NCI-H1048 (cell line): ENCODE data around the gene TRIML1.

Source experiments
- DNase-seq: peaks from one replicate; lab custom pipeline; 2025; lab: John Stamatoyannopoulos, UW

TRIML1 gene, protein sequence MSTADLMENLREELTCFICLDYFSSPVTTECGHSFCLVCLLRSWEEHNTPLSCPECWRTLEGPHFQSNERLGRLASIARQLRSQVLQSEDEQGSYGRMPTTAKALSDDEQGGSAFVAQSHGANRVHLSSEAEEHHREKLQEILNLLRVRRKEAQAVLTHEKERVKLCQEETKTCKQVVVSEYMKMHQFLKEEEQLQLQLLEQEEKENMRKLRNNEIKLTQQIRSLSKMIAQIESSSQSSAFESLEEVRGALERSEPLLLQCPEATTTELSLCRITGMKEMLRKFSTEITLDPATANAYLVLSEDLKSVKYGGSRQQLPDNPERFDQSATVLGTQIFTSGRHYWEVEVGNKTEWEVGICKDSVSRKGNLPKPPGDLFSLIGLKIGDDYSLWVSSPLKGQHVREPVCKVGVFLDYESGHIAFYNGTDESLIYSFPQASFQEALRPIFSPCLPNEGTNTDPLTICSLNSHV

DNA sequence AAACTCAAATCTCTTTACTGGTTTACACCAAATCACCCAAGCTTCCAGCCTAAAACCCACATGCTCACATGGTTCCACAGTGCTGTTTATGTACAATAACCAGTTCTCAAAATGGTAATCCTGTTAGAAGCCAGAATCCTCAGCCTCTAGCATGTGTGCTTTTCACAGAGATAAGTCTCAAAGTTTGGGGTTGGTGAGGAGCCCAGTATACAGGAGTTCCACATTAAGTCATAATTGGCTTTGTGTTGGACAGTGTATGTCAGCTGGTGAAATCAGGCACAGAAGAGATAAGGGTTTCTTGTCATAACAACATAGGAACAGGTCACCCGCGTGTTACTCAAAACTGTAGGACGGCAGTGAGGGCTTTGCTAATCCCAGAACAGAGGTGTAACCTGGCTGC lies at the start of gene TRIML1:
TSS of gene TRIML1 (plus strand) at position 301 of the 400 bp plus-strand sequence. CDS start 118 bp downstream, outside the sequence.
- DNase-seq, result no peak

DNA sequence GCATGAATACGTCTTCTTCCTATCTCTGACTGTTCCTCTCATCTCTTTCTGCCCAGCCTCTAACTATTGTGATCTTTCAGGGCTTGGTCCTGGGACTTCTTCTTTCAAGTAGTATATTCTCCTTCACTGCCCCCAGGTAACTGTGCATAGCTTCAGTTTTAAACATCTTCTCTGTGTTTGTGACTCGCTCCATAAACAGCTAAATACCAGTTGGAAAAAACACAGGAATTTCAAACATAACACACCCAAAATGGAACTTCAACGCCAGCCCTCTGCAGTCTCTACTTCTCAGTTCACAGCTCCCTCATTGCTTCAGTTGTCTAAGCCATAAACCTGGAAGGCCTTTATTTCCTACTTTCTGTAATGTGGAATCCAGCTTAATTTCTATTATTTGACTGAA lies 46.4 kb upstream of the TRIML1 start:
- no peak for DNase-seq

DNA sequence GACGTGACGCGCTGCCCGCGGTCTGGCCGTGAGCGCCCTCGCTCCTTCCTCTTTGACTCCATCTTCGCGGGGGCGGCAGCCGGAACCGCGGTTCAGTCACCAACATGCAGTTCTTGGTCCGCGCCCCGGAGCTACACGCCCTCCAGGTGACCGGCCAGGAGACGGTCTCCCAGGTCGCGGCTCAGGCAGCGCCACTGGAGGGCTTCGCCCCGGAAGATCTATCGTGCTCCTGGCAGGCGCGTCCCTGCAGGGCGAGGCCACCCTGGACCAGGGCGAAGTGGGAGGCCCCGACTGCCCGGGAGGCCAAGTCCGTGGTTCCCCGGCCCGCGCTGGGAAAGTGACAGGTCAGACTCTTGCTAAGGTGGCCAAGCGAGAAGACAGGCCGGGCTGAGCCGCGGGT lies 32.8 kb upstream of the TRIML1 start:
- DNase-seq, result no peak

DNA sequence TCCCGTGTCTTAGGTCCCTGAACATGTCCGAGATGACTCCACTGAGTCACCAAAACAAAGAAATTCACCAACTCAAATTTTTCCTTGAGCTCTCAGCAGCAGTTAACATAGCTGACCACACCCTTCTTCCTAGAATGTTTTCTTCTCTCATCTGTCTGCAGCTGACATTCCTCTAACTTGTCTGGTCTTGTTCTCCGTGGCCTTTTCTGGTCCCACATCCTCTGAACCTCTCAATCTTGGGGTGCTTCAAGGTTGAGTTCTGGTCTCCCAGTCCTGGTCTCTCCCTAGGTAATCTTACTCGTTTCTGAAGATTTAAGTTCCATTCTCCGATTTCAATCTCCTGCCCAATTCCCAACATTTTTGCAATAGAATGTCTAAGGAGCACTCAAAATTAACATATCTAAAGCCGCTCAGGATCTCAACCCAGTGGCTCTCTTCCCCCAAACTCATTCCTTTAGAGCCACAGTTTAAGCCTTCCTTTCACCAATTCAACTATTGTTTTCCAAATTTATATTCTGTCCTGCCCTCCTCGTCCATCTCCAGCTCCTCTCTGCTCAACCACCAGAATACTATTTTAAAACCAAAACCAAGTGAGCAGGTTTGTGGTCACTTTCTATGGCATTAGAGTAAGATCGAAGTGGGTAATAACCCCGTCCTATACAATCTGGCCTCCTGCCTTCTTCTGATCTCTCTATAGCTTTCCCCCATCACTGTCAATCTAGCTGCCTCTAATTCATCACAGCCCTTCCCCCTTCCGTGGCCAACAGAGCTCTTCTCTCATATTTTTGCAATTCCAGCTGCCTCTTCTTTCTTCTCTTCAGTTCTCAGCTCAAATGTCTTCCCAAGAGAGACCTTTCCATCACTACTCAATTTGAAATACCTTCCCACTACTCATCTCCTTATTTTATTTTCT lies 31.1 kb upstream of the TRIML1 start:
- DNase-seq, result no peak

GRCh38 chr4:188109157-188109755 lies 30.0 kb upstream of the TRIML1 start, which contains the start of gene TRIML2:
TSS of gene TRIML2 (minus strand) at chr4:188109603. CDS start at chr4:188105368, 4,235 bp downstream.
- DNase-seq, result no peak

- DNase-seq, result no peak
Measured at GRCh38 chr4:188110036-188110435, 29.2 kb upstream of the TRIML1 start.

GRCh38 chr4:188110741-188111471 lies 28.3 kb upstream of the TRIML1 start:
- no peak for DNase-seq

DNA sequence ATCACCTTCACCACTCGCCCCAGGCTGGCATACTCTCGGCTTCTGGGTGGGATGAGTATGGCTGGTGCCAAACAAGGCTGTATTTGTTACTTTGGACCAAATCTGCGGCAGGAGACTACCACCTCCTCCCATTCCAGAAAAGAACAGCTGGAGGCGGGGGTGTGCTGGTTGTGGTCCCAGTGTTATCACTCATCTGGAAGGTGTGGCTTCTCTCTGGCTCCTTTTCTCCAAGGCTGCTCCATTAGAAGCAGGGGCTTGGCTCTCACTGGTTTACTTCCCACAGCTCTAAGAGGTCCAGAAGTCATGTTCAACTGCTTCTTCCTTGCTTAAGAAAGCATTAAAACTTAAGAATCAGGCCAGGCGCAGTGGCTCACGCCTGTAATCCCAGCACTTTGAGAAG lies 27.3 kb upstream of the TRIML1 start:
- DNase-seq, result no peak

DNA sequence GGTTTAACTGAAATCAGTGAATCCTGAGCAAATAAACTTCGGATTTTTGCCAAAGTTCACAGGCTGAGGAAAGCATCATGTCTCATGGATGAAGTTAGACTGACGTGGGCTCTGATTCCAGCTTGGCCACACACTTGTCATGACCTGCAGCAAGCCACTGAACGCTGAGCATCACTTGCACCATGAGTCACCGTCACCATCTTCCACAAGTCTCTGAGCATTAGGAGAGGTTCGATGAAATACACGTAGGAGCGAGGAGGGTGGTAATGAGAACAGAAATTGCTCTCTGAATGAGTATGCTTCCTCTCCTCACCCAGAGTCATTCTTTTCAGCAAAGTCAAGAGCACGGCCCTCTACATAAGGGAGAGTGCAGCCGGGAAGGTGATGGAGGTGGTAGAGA lies 26.1 kb upstream of the TRIML1 start:
- no peak for DNase-seq

GRCh38 chr4:188117631-188118324 lies 21.5 kb upstream of the TRIML1 start:
- DNase-seq, result no peak

GRCh38 chr4:188121530-188121929 lies 17.7 kb upstream of the TRIML1 start:
- DNase-seq, result no peak

DNA sequence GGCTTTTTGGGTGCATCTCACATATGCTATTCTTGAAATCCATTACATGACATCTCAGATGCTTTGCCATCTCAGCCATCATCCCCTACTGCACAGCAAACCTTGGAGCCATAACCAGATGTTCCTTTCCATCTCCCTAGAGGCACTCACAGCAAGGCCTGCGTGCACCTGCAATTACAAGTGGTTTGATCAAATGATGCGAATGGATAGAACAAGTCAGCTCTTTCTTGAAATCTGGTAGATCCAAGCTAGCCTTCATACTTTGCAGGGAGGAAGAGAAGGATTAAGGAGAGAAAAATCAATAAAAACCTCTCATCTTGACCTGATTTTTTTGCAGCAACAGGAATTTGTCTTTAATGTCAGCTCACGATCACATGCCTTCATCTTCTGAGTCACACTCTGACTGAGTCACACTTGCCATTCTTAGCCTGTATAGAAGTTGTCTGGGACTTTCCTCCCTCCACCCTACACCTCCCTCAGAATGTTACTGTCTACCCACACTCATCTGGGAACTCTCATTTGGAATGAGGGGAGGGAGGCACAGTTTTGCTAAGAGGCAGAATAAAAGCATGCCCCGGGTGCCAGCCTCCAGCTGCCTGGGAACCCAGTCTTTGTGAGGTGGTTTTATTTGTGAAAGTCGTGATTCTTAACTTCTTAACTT lies 11.9 kb upstream of the TRIML1 start:
- DNase-seq, result no peak

- no peak for DNase-seq
Measured at GRCh38 chr4:188130355-188130754, 8.9 kb upstream of the TRIML1 start.

GRCh38 chr4:188132232-188132631 lies 7.0 kb upstream of the TRIML1 start:
- no peak for DNase-seq

DNA sequence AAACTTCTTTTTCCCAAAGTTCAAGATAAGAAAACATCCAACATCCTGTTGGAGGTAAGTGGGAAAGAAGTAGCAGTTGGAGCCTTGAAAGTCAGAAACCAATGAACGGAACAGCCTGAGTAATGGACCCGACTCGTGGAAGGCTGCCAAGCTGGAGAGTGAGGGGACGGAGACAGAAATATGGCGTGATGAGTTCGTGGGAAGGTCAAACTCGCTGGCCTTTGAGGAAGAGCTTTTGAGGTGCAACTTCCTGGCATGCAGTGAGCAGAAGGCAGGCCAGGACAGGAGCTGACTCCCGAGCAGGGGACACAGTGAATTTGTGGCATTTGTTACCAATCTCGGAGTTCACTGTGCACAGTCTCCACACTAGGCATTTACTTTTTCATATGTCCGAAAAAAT lies 1.0 kb upstream of the TRIML1 start:
- no peak for DNase-seq

- no peak for DNase-seq
Measured at GRCh38 chr4:188139671-188140070, 430 bp downstream of the TRIML1 start.

DNA sequence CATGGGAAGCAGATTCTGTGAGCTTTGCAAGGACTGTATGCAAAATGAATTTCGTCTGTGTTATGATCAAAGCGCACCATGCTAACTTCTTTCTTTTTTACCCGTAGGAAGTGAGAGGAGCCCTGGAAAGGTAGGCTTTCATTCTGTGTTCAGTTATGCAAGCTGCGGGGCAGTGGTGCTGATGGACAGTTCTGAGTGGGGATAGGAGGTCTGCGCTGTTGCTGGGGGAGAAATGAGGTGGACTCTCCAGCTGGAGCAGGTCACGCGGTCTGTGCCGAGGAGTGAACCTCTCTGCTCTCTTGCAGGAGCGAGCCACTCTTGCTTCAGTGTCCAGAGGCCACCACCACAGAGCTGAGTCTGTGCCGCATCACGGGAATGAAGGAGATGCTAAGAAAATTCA lies 4.5 kb downstream of the TRIML1 start:
- no peak for DNase-seq

- no peak for DNase-seq
Measured at GRCh38 chr4:188145601-188146000, 6.4 kb downstream of the TRIML1 start.

- no peak for DNase-seq
Measured at GRCh38 chr4:188146618-188147017, 7.4 kb downstream of the TRIML1 start.

DNA sequence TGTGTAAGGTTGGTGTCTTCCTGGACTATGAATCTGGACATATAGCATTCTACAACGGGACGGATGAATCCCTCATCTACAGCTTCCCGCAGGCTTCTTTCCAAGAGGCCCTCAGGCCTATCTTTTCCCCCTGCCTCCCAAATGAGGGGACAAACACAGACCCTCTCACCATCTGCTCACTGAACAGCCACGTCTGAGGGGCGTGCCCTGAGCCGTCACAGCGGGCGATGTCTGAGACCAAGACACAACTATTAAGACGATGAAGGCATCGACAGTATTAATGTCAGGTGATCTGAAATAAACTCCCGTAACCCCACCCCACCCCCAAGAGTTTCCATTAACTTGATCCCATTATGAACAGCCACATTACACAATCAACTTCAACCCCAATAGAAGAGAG lies 7.9 kb downstream of the TRIML1 start:
- no peak for DNase-seq

GRCh38 chr4:188147776-188148175 lies 8.5 kb downstream of the TRIML1 start:
- no peak for DNase-seq
